Activated CD8-positive, alpha-beta memory T cell treated with anti-CD3 and anti-CD28 coated beads, Interleukin-2, amount 10 ng/mL, durations not matched to agents 7 days and 5 days (primary cell): ENCODE data around the gene CFL1. TPM values are rescaled to one million over a fixed set of nuclear protein-coding genes. Genes with fewer than 3 reads are reported as not detected.
A peak's percentile ranks its signal among the peaks of the same experiment; 100 is the strongest.

Source experiments
- ATAC-seq: fragments of 150-1000 bp; cut with Tn5 transposase; one replicate; pipeline ENCODE4 v1.10.0; 2021; ENCODE audit warnings: moderate library complexity
- CTCF ChIA-PET: fragments of 350-600 bp; sonication (Branson Sonifier 250); formaldehyde crosslinking; loops from one replicate; lab custom pipeline; 2021; ENCODE audit warnings: antibody characterized with exemption; lab: Charles Lee
- DNase-seq: peaks from one replicate; pipeline ENCODE4 v3.0.0-alpha.2; 2020
- H3K27ac Mint-ChIP-seq: one replicate; pipeline ENCODE4 v1.8.0; 2021; ENCODE audit warnings: mild to moderate bottlenecking, mixed read lengths
- H3K27me3 Mint-ChIP-seq: one replicate; pipeline ENCODE4 v1.8.0; 2021; ENCODE audit warnings: mixed read lengths
- H3K36me3 Mint-ChIP-seq: one replicate; pipeline ENCODE4 v1.8.0; 2021; ENCODE audit warnings: mild to moderate bottlenecking, mixed read lengths
- H3K4me1 Mint-ChIP-seq: one replicate; pipeline ENCODE4 v1.8.0; 2021; ENCODE audit warnings: mixed read lengths
- H3K4me3 Mint-ChIP-seq: one replicate; pipeline ENCODE4 v1.8.0; 2021; ENCODE audit warnings: mild to moderate bottlenecking, moderate library complexity, mixed read lengths
- H3K9me3 Mint-ChIP-seq: one replicate; pipeline ENCODE4 v1.8.0; 2022; ENCODE audit warnings: low read depth, mixed read lengths
- total RNA-seq, 2 experiments: library from RNA; stranded (reverse); gene quantifications; one replicate each; pipeline ENCODE4 v1.2.3, GENCODE V29; 2021

Gene CFL1
- total RNA-seq, 2 experiments from 2014 or later: 1,745 to 1,753 TPM

DNA sequence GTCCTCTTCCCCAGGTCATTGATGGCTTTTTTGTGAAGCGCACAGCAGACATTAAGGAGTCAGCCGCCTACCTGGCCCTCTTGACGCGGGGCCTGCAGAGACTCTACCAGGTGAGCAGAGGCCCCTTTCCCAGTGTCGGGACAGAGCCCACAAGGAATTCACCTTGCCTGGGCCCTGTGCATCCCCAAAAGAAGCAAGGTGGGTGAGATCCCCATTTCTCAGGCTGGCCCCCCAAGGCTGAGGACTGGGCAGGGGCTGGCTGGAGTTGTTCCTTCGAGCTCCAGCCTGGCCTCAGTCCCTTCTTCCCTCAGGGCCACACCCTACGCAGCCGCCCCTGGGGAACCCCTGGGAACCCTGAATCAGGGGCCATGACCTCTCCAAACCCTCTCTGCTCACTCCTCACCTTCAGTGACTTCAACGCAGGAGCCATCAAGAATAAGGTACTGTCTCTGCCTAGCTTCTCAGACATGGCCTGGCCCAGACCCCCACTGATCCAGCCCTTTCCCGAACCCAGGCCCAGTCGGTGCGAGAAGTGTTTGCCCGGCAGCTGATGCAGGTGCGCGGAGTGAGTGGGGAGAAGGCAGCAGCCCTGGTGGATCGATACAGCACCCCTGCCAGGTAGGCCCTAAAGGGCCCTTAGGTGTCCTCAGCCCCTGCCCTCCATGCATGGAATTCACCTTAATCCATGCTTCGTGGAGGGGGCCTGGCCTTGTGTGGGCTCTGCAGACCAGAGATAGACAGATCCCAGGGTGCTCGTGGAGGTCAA lies 6.9 kb upstream of the CFL1 start:
- Mint-ChIP-seq H3K27ac (no peak overlapping the region), H3K36me3 (peaks cover 38% of the 10 kb centered on the region), H3K4me3 (no peak overlapping the region), H3K9me3 (no peaks in the 10 kb centered on the region), H3K4me1 (peaks cover 29% of the 10 kb centered on the region), H3K27me3 (no peaks in the 10 kb centered on the region)
- ATAC-seq: no peak
- CTCF ChIA-PET: interaction anchor here (27.4 kb wide), 1 partner anchor 26 kb away, joined by 710 read pairs; the partner anchor contains the start of genes CCDC85B, CTSW, FIBP and FOSL1
- no peak for DNase-seq

- H3K27me3 Mint-ChIP-seq: no peaks in the 10 kb centered on the region
- no peak for DNase-seq
- H3K4me1 Mint-ChIP-seq: peaks cover 27% of the 10 kb centered on the region
- no peak overlapping the region for H3K27ac Mint-ChIP-seq
- H3K4me3 Mint-ChIP-seq: no peak overlapping the region
- peaks cover 38% of the 10 kb centered on the region for H3K36me3 Mint-ChIP-seq
- no peak for ATAC-seq
- H3K9me3 Mint-ChIP-seq: no peaks in the 10 kb centered on the region
- CTCF ChIA-PET: interaction anchor here (27.4 kb wide), 1 partner anchor 26 kb away, joined by 710 read pairs; the partner anchor contains the start of genes CCDC85B, CTSW, FIBP and FOSL1
These were observed 6.1 kb upstream of the CFL1 start for GRCh38 chr11:65863889-65864705.

- CTCF ChIA-PET: interaction anchor here (1.6 to 27.4 kb wide), 3 partner anchors 8 to 27 kb away, joined by 6 to 710 read pairs (median 83); partner anchors contain the start of genes CCDC85B, CTSW, EFEMP2 and FIBP
- no peak for ATAC-seq
These were observed 5.2 kb upstream of the CFL1 start for GRCh38 chr11:65862941-65863888.

GRCh38 chr11:65862191-65862735 lies 4.3 kb upstream of the CFL1 start:
- Mint-ChIP-seq H3K4me3 (peak overlapping the region; percentile 53), H3K9me3 (no peaks in the 10 kb centered on the region), H3K36me3 (peaks cover 36% of the 10 kb centered on the region), H3K27me3 (no peaks in the 10 kb centered on the region), H3K4me1 (peaks cover 27% of the 10 kb centered on the region), H3K27ac (peak overlapping the region; percentile 35)
- ATAC-seq (no peak), DNase-seq (no peak)
- CTCF ChIA-PET: interaction anchor here (1.4 to 27.4 kb wide), 4 partner anchors 9 to 183 kb away, joined by 3 to 710 read pairs (median 44); partner anchors contain the start of genes CCDC85B, CTSW, EFEMP2 and FIBP

More at GRCh38 chr11:65862941-65863888, 5.2 kb upstream of the CFL1 start:
- H3K4me1 Mint-ChIP-seq: peaks cover 27% of the 10 kb centered on the region
- H3K9me3 Mint-ChIP-seq: no peaks in the 10 kb centered on the region
- H3K36me3 Mint-ChIP-seq: peaks cover 38% of the 10 kb centered on the region
- DNase-seq: no peak
- H3K4me3 Mint-ChIP-seq: peak overlapping the region; percentile 53
- H3K27ac Mint-ChIP-seq: peak overlapping the region; percentile 35
- H3K27me3 Mint-ChIP-seq: no peaks in the 10 kb centered on the region

DNA sequence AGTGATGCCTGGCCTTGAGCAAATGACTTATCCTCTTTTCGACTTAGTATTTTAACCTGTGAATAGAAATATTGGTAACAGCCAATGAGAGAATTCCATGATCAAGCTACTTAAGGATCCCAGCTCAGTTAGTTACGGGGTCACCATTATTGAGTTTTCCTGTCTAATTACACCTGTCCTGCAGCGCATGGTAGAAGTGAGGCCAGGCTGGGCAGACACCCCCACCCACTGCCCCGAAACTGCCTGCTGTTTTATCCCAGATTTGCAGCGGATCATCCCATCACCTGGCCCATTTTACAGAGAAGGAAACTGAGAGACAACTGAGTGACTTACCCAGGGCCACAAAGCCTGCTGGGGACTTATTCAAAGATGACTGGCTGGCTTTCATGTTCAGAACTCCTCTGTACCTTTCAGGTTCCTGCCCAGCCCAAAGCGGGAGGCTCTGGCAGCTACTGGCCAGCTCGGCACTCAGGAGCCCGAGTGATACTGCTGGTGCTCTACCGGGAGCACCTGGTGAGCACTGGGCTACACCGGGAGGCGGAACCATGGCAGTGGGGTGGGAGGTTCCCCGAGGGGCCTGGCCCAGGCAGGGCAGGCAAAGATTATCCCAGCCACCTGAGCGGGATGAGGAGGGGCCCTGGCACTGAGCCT lies 3.7 kb upstream of the CFL1 start:
- Mint-ChIP-seq H3K36me3 (peaks cover 33% of the 10 kb centered on the region), H3K9me3 (no peaks in the 10 kb centered on the region), H3K4me3 (peak overlapping the region; percentile 91), H3K27me3 (no peaks in the 10 kb centered on the region), H3K27ac (peak overlapping the region; percentile 99), H3K4me1 (peaks cover 30% of the 10 kb centered on the region)
- ATAC-seq (no peak), DNase-seq (no peak)
- CTCF ChIA-PET: interaction anchor here (0.8 to 27.4 kb wide), 12 partner anchors 10 to 183 kb away, joined by 3 to 710 read pairs (median 6); partner anchors contain the start of genes AP5B1, BANF1, CCDC85B and CTSW

- H3K36me3 Mint-ChIP-seq: peaks cover 37% of the 10 kb centered on the region
- H3K9me3 Mint-ChIP-seq: no peaks in the 10 kb centered on the region
- H3K4me1 Mint-ChIP-seq: peaks cover 35% of the 10 kb centered on the region
- peak overlapping the region; percentile 91 for H3K4me3 Mint-ChIP-seq
- ATAC-seq (no peak), DNase-seq (no peak)
- no peaks in the 10 kb centered on the region for H3K27me3 Mint-ChIP-seq
- CTCF ChIA-PET: interaction anchor here (0.7 to 27.4 kb wide), 14 partner anchors 9 to 198 kb away, joined by 3 to 710 read pairs (median 4); partner anchors contain the start of genes AP5B1, BANF1, CCDC85B and CTSW
- peak overlapping the region; percentile 99 for H3K27ac Mint-ChIP-seq
These were observed 3.2 kb upstream of the CFL1 start for GRCh38 chr11:65861165-65861505.

DNA sequence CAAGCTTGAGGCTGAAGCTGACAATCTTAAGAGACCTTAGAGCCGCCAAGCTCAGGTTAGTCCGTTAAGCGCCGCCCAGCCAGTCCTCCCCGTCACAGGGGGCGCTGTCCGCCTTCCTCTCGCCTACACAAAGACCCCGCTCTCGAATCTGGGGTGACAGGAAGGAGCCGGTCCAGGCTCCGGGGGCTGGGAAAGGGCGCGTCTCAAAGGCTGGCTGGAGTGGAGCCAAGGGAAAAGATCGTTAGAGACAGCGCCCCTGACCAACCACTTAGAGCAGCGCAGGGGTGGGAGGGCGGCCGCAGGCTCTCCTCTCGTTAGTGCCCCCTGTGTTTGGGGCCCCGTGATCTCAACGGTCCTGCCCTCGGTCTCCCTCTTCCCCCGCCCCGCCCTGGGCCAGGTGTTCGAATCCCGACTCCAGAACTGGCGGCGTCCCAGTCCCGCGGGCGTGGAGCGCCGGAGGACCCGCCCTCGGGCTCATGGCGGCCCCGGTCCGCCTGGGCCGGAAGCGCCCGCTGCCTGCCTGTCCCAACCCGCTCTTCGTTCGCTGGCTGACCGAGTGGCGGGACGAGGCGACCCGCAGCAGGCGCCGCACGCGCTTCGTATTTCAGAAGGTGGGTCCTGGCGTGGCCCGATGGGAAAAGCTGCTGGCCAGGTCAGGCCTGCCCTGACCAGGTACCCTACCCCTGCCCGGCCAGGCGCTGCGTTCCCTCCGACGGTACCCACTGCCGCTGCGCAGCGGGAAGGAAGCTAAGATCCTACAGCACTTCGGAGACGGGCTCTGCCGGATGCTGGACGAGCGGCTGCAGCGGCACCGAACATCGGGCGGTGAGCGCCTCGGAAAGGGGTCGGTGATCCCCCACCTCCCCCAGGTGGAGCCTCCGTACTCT lies 2.5 kb upstream of the CFL1 start, which contains the start of gene MUS81:
Gene MUS81 (plus strand): TSS at position 156 of the 887 bp plus-strand sequence. CDS start 321 bp downstream, at position 477.
- peaks cover 43% of the 10 kb centered on the region for H3K36me3 Mint-ChIP-seq
- no peaks in the 10 kb centered on the region for H3K9me3 Mint-ChIP-seq
- CTCF ChIA-PET: interaction anchor here (0.7 to 27.4 kb wide), 35 partner anchors 9 to 361 kb away, joined by 3 to 710 read pairs (median 4); partner anchors contain the start of genes AP5B1, BANF1, CCDC85B and CTSW
- peak within 1 kb of the TSS; percentile 99 for H3K27ac Mint-ChIP-seq
- peak within 1 kb of the TSS; percentile 91 for H3K4me3 Mint-ChIP-seq
- H3K27me3 Mint-ChIP-seq: no peaks in the 10 kb centered on the region
- peaks cover 41% of the 10 kb centered on the region for H3K4me1 Mint-ChIP-seq
- peak; percentile 32 for ATAC-seq
- peak; percentile 98 for DNase-seq

DNA sequence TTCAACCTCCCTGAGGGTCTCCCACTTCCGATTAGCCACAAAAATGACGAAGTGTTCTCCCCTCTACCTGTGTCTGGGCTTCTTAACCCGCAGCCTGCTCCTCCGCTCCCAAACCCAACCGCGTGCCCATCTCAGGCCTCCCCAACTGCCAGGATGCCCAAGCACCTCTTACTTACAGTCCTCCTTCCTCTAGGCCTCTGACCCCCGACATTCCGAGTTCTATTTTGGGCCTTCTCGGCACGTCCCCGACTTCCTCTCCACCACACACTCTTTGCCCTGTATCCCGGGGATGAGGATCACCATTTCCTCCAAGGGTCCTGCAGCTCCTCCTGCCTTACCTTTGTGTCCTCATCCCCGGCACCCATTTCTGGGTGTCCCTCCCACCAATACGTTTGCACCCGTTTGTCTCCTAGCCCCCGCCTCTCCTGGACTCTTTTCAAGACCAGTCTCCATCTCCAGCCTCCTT lies 1.9 kb upstream of the CFL1 start:
- Mint-ChIP-seq H3K9me3 (no peaks in the 10 kb centered on the region), H3K27me3 (no peaks in the 10 kb centered on the region), H3K4me1 (peaks cover 46% of the 10 kb centered on the region), H3K27ac (peak overlapping the region; percentile 99), H3K4me3 (peak overlapping the region; percentile 91), H3K36me3 (peaks cover 42% of the 10 kb centered on the region)
- no peak for DNase-seq
- ATAC-seq: peak; percentile 0
- CTCF ChIA-PET: interaction anchor here (0.7 to 27.4 kb wide), 29 partner anchors 9 to 360 kb away, joined by 3 to 710 read pairs (median 5); partner anchors contain the start of genes AP5B1, BANF1, CCDC85B and CTSW

- peak overlapping the region; percentile 99 for H3K27ac Mint-ChIP-seq
- peaks cover 48% of the 10 kb centered on the region for H3K36me3 Mint-ChIP-seq
- H3K9me3 Mint-ChIP-seq: no peaks in the 10 kb centered on the region
- ATAC-seq (peak; percentile 71), DNase-seq (peak; percentile 100)
- CTCF ChIA-PET: interaction anchor here (0.8 to 27.4 kb wide), 28 partner anchors 9 to 360 kb away, joined by 3 to 710 read pairs (median 5); partner anchors contain the start of genes AP5B1, BANF1, CCDC85B and CTSW
- H3K27me3 Mint-ChIP-seq: no peaks in the 10 kb centered on the region
- peaks cover 51% of the 10 kb centered on the region for H3K4me1 Mint-ChIP-seq
- H3K4me3 Mint-ChIP-seq: peak overlapping the region; percentile 91
These were observed 1.3 kb upstream of the CFL1 start for GRCh38 chr11:65859095-65859811.

DNA sequence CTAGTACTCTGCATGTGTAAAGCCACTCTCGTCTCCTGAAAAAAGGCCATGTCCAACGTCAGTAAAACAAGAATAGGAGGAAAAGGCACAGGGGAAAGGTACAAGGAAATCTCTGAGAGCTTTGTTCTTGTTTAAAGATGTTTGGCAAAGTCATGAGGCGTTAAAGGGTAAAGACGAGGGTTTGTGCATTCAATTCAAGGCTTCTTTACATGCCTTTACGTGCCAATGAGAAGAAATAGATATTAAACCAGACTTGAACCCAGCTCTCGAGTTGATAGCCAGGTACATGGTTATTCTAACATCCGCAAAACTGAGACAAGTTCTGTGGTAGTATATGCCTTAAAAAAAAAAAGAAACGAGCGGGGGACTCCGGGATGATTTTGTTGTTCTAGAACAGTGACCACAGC lies 704 bp upstream of the CFL1 start:
- peak overlapping the region; percentile 99 for H3K27ac Mint-ChIP-seq
- no peaks in the 10 kb centered on the region for H3K9me3 Mint-ChIP-seq
- H3K27me3 Mint-ChIP-seq: no peaks in the 10 kb centered on the region
- peaks cover 52% of the 10 kb centered on the region for H3K4me1 Mint-ChIP-seq
- DNase-seq (no peak), ATAC-seq (no peak)
- H3K36me3 Mint-ChIP-seq: peaks cover 52% of the 10 kb centered on the region
- H3K4me3 Mint-ChIP-seq: peak overlapping the region; percentile 91
- CTCF ChIA-PET: interaction anchor here (0.8 to 27.4 kb wide), 10 partner anchors 10 to 286 kb away, joined by 3 to 710 read pairs (median 14); partner anchors contain the start of genes AP5B1, CCDC85B, CTSW and EFEMP2
